NCI-H146 (cell line): ENCODE data around the gene ZNF407.
A peak's percentile ranks its signal among the peaks of the same experiment; 100 is the strongest.

ENCODE experiments used
- DNase-seq: peaks from one replicate; lab custom pipeline; 2025; lab: John Stamatoyannopoulos, UW

Gene ZNF407

DNA sequence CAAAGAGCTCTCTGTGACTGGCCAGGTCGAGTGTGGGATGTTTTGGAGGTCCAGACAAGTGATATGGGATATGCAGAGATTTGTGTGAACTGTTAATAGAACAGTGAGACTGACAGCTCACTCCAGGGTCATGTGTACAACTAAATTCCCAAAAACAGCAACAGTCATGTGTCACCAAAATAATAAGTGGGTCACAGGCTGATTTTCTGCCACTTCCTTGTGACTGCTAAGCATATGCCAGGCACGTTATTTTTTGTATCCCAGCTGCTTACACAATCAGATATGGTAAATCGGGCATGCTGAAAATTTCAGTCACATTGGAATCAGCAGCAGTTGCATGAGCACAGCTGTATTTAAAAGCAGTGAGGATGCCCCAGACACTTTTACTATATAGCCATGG is 412.6 kb downstream of the ZNF407 start:
- DNase-seq: no peak

- no peak for DNase-seq
Observed at GRCh38 chr18:75010689-75011088, 413.0 kb downstream of the ZNF407 start.

DNA sequence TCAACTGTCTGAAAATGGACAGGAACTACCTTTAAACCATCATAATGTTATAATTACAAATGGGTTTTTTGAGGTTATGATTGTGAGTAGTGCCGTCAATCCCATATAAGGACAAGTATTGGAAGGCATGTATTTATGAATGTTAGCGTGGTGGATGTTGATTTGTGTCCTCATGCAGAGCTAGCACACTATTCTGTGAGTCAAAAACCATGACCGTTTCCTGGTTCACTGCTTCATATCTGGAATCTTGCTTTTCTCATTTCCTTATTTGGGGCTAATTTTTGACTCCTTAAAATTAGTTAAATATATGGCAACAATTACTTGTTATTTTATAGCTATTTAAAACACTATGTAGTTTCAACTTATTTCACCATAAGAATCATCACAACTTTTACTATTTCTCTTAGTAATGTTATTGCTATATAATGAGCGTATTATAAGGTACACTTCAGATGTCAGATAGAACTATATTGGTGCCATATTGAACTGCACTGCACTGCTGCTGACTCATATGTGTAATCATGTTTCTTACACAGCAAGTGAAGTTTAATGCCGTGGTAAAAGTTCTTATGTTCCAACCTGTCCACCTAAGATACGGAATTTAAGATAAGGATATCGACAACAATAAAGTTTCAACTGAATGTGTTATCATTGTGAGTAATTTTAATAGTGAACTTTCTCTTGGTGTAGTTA is 418.5 kb downstream of the ZNF407 start:
- no peak for DNase-seq

DNA sequence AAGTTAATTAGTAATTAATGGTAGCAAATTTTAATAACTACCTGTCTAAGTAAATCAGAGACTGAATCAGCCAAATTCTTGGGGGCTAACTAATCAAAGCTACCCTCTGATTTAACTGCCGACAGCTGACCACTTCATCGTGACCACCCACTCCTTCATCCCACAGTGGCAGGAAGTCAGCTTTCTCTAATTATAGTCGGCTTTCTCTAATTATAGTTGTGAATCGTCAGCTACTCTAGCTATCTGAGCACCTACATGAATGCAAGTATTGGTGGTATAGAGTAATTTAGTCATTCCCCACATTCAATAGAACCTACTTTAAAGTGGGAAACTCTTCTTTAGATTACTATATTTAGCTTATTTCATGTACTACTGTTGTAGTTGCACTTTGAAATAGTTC is 425.8 kb downstream of the ZNF407 start:
- no peak for DNase-seq

DNA sequence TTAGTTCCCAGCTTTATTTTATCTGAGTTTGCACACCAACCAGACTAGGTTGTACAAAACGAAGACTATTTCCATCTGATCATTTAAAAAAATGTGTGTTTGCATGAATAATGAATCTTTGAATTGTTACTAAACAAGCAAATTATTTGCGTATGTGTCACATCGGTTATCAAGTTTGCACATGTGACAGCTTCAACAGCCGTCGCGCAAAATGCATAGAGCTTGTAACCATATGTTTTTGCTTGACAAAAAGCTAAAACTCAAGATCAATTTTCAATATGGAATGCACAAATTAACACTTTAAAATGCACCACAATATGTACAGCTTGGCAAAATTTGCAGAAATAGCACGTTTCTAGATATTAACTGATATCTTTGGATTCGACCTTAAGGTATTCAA is 427.2 kb downstream of the ZNF407 start:
- DNase-seq: no peak

DNA sequence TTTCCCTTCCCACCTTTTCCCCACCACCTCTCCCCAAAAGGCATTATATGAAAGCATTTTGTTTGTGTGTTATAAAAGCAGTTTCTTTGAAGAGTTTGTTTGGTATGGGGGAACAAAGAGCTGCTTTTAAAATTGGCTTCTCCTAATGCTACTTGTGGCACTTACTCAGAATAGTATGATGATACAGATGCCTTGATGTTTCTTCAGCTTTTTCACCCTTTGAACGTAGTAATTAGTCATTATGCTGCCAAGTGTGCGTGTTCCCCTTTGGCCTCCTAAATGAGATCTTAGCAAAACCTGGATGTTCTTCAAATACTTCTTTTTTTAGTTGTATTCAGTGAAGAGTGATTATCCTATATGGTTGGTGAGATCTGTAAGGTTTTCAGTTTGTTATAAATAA is 427.9 kb downstream of the ZNF407 start:
- no peak for DNase-seq

- no peak for DNase-seq
Observed at GRCh38 chr18:75029481-75029880, 431.8 kb downstream of the ZNF407 start.

- no peak for DNase-seq
Observed at GRCh38 chr18:75031717-75032317, 434.1 kb downstream of the ZNF407 start.

GRCh38 chr18:75033516-75033915 is 435.8 kb downstream of the ZNF407 start:
- no peak for DNase-seq

- no peak for DNase-seq
Observed at GRCh38 chr18:75034937-75035336, 437.3 kb downstream of the ZNF407 start.

- no peak for DNase-seq
Observed at GRCh38 chr18:75035928-75036327, 438.3 kb downstream of the ZNF407 start.

DNA sequence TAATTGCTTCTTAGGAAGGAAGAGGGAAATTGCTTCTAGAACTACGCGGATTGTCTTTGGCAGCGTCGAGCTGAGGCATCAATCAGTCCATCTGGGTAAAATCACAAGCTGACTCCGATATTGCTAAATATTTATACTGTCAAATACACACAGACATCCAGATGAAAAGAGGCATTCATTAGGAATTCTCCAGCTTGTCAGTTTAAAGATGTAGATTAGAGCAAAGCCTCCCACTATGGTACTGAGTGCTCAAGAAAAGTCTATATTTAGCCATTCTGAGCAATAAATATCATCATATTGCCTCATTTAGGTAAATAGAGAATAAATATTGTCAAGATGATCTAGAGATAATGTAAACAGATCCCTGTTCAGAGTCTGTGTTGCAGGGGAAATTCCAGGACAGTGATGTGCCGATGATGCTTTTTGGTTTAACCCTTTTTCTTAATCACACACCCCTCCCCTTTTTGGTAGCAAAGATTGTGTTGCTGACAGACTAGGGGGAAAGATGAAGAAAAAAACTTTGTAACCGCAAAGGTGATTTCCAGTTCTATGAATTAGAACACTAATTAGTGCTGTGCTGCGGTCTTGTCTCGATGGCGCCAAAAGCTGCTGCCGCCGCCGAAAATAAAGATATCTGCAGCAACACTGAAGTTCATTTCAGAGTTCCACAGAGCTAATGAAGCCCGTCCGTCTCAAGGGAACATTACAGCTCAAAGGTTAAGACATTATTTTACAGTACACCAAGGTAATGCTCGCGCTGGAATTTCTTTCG is 439.4 kb downstream of the ZNF407 start:
- no peak for DNase-seq

- DNase-seq: no peak
Observed at GRCh38 chr18:75037689-75037955, 440.0 kb downstream of the ZNF407 start.

- peak; percentile 12 for DNase-seq
Observed at GRCh38 chr18:75041586-75041985, 443.9 kb downstream of the ZNF407 start.

DNA sequence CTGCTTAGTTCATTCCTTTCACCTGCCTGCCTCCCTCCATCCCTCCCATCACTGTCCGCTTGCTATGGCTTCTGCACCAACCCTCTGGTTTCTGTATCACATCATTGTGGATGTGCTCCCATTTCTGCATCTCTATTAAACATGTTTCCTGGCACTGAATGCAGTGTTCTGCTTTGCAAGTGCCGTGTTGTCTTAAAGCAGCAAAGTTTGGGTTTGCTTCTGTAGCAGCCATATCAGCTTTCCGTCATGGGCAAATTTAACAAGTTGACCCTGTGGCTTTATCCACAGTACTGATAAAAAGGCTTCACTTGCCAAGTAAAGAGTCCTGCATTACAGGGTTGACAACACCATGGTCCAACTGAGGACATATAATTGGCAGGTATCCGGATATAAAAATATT is 445.8 kb downstream of the ZNF407 start:
- DNase-seq: no peak

DNA sequence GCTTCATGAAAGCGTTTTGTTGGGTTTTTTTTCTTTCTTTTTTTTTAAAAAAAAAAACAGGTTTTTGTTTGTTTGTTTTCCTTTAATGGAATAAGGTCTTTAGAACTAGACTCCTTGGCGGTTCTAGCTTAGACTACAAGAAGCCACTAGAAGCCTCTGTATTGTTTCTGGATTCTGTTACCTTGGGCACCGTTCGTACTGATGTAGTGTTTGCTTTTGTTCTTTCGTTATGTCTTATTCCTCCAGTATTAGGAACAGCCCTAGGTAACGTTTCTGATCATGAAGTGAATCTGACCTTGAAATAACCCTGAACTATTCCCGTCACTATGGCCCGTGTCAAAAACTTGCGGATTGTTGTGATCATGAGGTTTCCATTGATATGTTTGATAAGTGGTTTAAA is 446.6 kb downstream of the ZNF407 start:
- DNase-seq: no peak

- no peak for DNase-seq
Observed at GRCh38 chr18:75044791-75045190, 447.1 kb downstream of the ZNF407 start.

DNA sequence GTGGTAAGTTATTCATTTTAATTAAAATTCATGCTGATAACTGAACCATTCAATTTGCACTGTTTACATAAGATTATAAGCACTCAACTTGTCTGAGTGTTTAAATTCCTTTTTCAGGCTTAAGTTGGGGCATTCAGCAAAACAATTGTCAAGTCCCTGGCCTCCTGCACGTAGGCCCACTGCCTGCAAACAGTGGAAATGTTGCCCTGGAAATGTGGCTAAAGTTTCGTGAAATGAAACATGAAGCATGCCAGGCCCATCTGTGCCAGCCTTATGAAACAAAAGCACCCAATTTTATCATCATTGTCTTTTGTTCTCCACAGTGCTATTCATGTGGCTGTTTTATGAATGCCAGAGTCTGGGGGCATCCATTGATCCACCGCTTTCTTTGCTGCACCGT is 447.6 kb downstream of the ZNF407 start:
- DNase-seq: no peak

- peak; percentile 15 for DNase-seq
Observed at GRCh38 chr18:75047240-75047961, 449.7 kb downstream of the ZNF407 start.

DNA sequence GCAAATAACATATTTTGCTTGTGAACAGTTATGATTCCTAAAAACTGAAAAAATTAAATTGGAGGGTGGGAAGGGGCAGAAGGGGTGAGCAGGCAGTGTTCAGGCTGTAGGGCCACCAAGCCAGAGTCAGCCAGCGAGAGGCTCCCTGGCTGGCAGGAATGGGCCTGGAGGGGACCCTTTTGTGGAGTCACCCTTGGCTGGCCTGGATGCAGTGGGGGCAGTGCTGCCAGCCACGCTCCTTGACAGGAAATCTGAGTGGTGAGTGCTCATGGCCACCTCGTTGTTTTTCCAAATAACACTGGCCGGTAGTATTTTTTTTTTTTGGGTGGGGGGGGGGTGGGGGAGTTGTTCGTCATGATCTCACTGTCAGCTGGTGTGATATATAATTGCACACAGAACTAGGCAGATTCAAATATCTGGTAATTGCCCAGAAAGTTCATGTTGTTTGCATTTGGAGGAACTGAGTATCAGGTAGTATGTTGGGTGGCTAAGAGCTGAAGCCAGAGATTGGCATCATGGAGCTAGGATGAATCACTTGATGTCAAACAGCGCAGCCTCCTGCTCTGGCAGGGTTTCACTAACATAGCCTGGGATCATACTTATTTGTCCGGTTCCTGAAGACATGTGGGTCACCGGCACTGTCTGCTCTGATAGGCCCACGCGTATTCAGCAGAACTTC is 451.2 kb downstream of the ZNF407 start:
- no peak for DNase-seq

GRCh38 chr18:75049455-75049789 is 451.8 kb downstream of the ZNF407 start:
- DNase-seq: no peak

GRCh38 chr18:75051757-75052156 is 454.1 kb downstream of the ZNF407 start:
- DNase-seq: no peak
